DMS79 (cell line): Measurements from ENCODE around the gene PKP2.
"Not testable (repeated sequence)": the region's sequence is repeated elsewhere in the genome, so short reads cannot be mapped to it uniquely, and the experiment has no call there.

Experiments used
- DNase-seq: peaks from one replicate; lab custom pipeline; 2025; lab: John Stamatoyannopoulos, UW

Gene PKP2

GRCh38 chr12:32861658-32862057 lies 34.9 kb downstream of the PKP2 start:
- not testable (repeated sequence) for DNase-seq

DNA sequence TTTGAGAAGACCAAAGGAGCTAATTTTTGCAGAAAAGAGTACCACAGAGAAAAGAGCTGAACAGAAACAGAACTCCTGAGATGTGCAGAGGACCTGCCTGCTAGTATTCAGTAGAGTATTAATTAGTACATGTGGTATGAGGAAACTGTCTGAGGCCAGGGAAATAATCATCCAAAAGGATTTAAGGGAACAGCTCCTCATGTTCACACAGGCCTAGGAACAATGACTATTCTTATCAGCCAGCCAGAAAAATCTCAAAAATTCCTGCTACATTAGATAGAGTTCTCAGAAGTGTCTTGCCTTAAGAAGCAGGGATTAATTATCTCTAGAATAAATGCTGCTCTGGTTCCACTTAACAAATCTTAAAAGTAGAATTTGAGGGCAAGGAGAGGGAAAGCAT lies 36.4 kb downstream of the PKP2 start:
- no peak for DNase-seq

- DNase-seq, result no peak
Measured at GRCh38 chr12:32859389-32859788, 37.2 kb downstream of the PKP2 start.

- no peak for DNase-seq
Measured at GRCh38 chr12:32854716-32855115, 41.9 kb downstream of the PKP2 start.

- no peak for DNase-seq
Measured at GRCh38 chr12:32854097-32854496, 42.5 kb downstream of the PKP2 start.

DNA sequence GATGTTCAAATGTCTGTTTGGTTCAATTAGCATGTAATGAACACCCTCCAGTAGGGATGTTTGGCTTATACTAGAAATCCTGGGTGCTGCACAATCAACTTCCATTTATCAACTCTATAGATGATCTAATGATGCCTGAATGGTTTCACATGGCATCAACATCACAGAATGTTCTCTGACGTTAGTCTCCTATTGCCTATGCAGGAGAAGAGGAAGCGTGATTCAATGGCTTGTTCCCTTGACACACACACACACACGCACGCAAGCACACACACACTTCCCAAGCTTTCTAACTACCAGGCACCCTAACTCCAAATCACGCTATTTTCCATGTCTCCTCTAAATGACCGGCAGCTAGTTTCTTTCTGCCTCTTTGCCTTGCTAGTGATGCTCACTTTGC lies 49.3 kb downstream of the PKP2 start:
- DNase-seq, result no peak

DNA sequence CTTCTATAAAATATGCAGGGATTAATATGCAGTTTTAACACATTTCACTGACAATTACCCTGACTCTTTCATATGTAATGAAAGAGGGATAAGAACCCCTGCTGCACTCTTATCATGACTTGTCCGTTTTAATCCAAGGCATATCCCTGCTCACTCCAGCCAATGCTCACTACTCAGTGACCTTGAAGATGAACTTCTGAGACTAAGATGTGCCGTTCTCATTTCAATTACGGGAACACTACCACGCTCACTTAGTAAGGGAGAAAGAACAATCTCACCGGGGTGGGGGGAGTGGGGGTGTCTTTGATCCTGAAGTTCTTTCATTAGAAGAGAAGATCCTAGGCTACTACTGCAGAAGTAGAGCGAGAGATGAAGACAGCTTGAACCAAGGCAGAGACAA lies 50.5 kb downstream of the PKP2 start:
- no peak for DNase-seq

GRCh38 chr12:32843528-32844095 lies 53.0 kb downstream of the PKP2 start:
- DNase-seq, result no peak

GRCh38 chr12:32841061-32841460 lies 55.5 kb downstream of the PKP2 start:
- no peak for DNase-seq

GRCh38 chr12:32839828-32840227 lies 56.7 kb downstream of the PKP2 start:
- DNase-seq, result no peak

- DNase-seq, result no peak
Measured at GRCh38 chr12:32837974-32838373, 58.6 kb downstream of the PKP2 start.

GRCh38 chr12:32836710-32837109 lies 59.9 kb downstream of the PKP2 start:
- no peak for DNase-seq

GRCh38 chr12:32834122-32834521 lies 62.5 kb downstream of the PKP2 start:
- DNase-seq, result no peak

GRCh38 chr12:32828552-32828951 lies 68.0 kb downstream of the PKP2 start:
- DNase-seq, result no peak

DNA sequence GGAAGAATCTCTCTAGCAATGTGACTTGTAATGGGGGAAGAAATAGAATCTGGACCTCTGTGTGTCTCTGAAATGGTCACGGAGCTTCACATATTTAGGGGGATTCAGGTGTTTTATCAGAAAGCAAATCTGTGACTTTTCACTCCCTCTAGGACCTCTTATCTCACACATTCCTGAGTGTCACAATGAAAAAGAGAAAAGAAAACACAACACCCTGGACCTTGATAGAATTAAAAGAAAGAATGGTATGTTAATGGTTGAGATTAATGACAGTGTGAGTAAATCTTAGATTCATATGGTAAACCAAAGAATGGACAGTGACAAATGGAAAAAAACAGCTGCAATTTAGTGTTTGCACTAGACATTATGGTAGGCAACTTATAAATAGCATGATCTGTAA lies 68.5 kb downstream of the PKP2 start:
- DNase-seq, result no peak

DNA sequence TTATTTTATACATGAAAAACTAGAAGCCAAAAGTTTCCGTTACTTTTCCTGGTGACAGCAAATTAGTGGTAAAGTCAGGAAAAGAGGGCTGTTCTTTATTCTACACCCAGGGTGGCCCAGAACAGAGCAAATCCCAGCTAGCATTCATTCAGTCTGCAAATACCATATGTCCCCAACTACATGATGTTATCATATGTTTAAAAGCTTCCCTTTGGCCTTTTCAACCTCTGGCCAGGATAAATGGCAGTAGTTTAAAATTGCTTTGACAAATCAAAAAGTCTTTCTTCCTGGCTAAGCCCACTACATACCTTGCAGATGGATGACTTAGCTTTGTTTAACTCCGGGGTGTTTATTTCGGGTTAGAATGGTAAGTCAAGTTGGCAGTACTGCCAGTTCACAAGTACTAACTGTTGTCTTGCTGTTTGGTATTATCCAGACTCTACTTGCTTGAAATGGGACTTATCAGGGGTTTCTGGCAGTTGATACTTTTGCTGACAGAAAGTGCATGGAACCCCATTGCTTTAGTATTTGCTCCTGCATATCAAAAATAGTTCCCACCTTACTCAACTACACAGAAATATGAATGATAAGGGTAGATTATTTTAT lies 69.7 kb downstream of the PKP2 start:
- DNase-seq, result no peak

- no peak for DNase-seq
Measured at GRCh38 chr12:32824596-32824995, 72.0 kb downstream of the PKP2 start.

DNA sequence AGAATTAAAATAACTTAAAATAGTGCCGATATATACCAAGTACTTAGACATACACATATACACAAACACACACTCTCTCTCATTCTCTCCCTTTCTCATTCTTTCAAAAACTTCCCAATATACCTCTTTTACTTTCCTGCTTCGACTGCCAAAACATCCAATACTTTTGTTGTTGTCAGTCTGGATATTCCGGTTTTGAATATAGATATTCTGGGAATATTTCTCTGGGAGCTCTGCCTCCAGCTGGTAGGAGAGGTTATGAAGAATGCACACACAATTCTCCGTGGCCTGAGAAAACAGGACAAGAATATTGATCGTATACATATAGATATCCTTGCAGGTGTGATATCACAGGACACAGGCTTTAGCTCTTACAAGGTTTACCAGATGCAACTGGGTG lies 74.2 kb downstream of the PKP2 start:
- no peak for DNase-seq

DNA sequence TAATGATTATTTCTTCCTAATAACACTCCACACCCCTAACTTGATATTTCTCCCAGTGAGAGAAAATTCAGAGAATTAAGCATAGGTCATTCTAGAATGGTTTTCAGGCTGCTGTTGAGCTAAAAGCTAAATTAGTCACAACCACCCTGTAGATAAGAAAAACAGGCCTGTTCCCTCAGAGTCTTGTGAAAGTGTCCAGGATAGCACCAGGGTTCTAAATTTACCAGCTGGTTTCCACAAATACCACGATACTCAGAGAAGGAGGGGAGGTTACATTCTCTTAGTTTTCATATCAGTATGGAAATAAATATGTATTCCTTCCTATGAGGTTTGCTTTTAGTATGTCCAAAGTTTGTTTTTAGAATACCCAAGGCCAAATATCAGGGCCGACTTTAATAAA lies 74.9 kb downstream of the PKP2 start:
- DNase-seq, result no peak

DNA sequence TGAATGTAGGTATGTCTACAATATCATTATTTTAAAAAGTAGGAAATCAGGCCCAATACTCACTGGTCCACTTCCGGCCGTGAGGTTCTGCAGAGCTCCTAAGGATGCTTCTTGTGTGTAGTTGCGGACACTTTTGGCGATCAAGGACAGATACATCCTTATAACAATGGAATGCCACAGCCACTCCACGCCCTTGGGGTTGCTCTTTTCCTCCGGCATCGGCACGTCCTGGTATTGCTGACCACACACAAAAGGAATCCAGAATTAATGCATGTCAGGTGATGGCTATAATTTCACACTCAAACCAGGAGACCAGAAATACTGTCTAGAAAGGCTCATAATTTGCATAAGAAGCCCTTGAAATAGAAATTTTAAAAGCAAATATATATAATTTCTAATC lies 75.3 kb downstream of the PKP2 start:
- DNase-seq, result no peak

- DNase-seq, result no peak
Measured at GRCh38 chr12:32820376-32820931, 76.1 kb downstream of the PKP2 start.

DNA sequence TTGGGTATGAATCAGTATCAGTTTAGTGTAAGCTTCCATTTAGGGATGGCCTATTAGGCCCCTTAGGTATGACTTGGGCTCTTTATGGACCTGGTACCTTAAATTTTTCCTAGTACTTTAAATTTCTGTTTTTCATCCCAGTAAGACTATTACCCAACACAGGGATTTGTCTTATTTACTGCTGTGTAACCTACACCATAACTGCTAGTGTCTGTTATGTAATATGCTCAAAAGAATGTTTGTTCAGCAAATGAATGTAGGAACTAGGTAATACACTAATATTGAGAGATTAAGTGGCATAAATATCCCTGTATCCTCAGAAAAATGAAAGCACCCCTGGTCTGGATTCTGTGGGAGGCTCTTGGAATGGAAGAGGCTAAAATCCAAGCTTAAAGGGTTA lies 77.2 kb downstream of the PKP2 start:
- DNase-seq, result no peak

GRCh38 chr12:32811686-32812392 lies 84.7 kb downstream of the PKP2 start:
- DNase-seq, result no peak
